DND-41 (cell line): ENCODE results near the gene RBSN.

Source experiments
- ATAC-seq: fragments of 200-7000 bp; cut with Tn5 transposase; 3 replicates; pipeline ENCODE4 v1.9.1; 2021; ENCODE audit warnings: low read depth; ENCODE audit not compliant: insufficient read depth
- DNase-seq: peaks from one replicate; pipeline ENCODE4 v3.0.0-alpha.2; 2020
- H2AFZ ChIP-seq: 2 replicates; pipeline ENCODE4 v1.6.0; 2012; ENCODE audit warnings: low read depth, low read length
- H3K27ac ChIP-seq: 2 replicates; pipeline ENCODE4 v1.5.1; 2012; ENCODE audit warnings: low read length, inconsistent platforms
- H3K27me3 ChIP-seq: fragments of 200-600 bp; sonication (generic); 2 replicates; pipeline ENCODE4 v1.6.0; 2012; ENCODE audit warnings: low read length, mild to moderate bottlenecking, inconsistent platforms; ENCODE audit not compliant: insufficient read depth, poor library complexity
- H3K36me3 ChIP-seq: 2 replicates; pipeline ENCODE4 v1.5.1; 2012; ENCODE audit warnings: low read length, inconsistent platforms; ENCODE audit not compliant: insufficient read depth
- H3K4me1 ChIP-seq: 2 replicates; pipeline ENCODE4 v1.5.1; 2012; ENCODE audit warnings: mild to moderate bottlenecking, low read length; ENCODE audit not compliant: insufficient read depth
- H3K4me2 ChIP-seq: 2 replicates; pipeline ENCODE4 v1.6.0; 2012; ENCODE audit warnings: mild to moderate bottlenecking, moderate library complexity, low read length, inconsistent platforms; ENCODE audit not compliant: insufficient read depth
- H3K4me3 ChIP-seq, 2 experiments: fragments of 200-600 bp in 1 of 2; shearing (Covaris generic) in 1 of 2; 2 replicates each; pipeline ENCODE4 v1.5.1; 2012 to 2016; ENCODE audit warnings: inconsistent platforms in 2 of 2, low read length in 2 of 2, mild to moderate bottlenecking in 2 of 2, low read depth in 1 of 2, moderate library complexity in 1 of 2
- H3K79me2 ChIP-seq: 2 replicates; pipeline ENCODE4 v1.6.0; 2012; ENCODE audit warnings: low read length, inconsistent platforms; ENCODE audit not compliant: insufficient read depth
- H3K9ac ChIP-seq: 2 replicates; pipeline ENCODE4 v1.6.0; 2012; ENCODE audit warnings: low read depth, mild to moderate bottlenecking, inconsistent platforms, low read length, moderate library complexity
- H3K9me3 ChIP-seq: 2 replicates; pipeline ENCODE4 v1.5.1; 2012; ENCODE audit warnings: low read length, moderate library complexity, mild to moderate bottlenecking, inconsistent platforms; ENCODE audit not compliant: insufficient read depth, severe bottlenecking
- H4K20me1 ChIP-seq: 2 replicates; pipeline ENCODE4 v1.6.0; 2012; ENCODE audit warnings: low read length; ENCODE audit not compliant: insufficient read depth
- CTCF ChIP-seq: IDR thresholded peaks from 2 replicates; pipeline ENCODE4 v1.5.1; 2012; ENCODE audit warnings: borderline replicate concordance, low read length, moderate library complexity, mild to moderate bottlenecking; ENCODE audit not compliant: poor library complexity, severe bottlenecking; ENCODE audit errors: extremely low read depth
- EZH2 ChIP-seq: IDR thresholded peaks from 3 replicates; pipeline ENCODE4 v1.6.1; 2012; ENCODE audit warnings: borderline replicate concordance, low read depth, mild to moderate bottlenecking, moderate library complexity, low read length, inconsistent platforms; ENCODE audit not compliant: severe bottlenecking

The RBSN gene

GRCh38 chr3:15045667-15046066 is 53.3 kb downstream of the RBSN start:
- Histone ChIP-seq H2AFZ (no peak overlapping the region), H3K27ac (no peak overlapping the region), H3K79me2 (peaks cover 21% of the 10 kb centered on the region; the same call in 1 of the 2 replicates), H3K27me3 (no peaks in the 10 kb centered on the region), H3K9me3 (no peaks in the 10 kb centered on the region), H3K4me2 (no peak overlapping the region), H3K9ac (no peak overlapping the region), H3K4me3 (no peak overlapping the region), H4K20me1 (peaks cover 12% of the 10 kb centered on the region; the same call in 1 of the 2 replicates), H3K36me3 (peaks cover 99% of the 10 kb centered on the region), H3K4me1 (no peaks in the 10 kb centered on the region)
- ATAC-seq (no peak), DNase-seq (no peak)
- no peak for TF ChIP-seq EZH2

- DNase-seq, result no peak
- H3K4me3 ChIP-seq, result no peak overlapping the region
- peaks cover 9% of the 10 kb centered on the region; the same call in 1 of the 2 replicates for H3K79me2 ChIP-seq
- H4K20me1 ChIP-seq, result peaks cover 4% of the 10 kb centered on the region; the same call in 1 of the 2 replicates
- no peaks in the 10 kb centered on the region for H3K4me1 ChIP-seq
- TF ChIP-seq CTCF, result no peak
- TF ChIP-seq EZH2, result no peak
- H3K9me3 ChIP-seq, result no peaks in the 10 kb centered on the region
- no peak overlapping the region for H3K9ac ChIP-seq
- no peak overlapping the region for H3K4me2 ChIP-seq
- no peak for ATAC-seq
- H3K27ac ChIP-seq, result no peak overlapping the region
- H3K27me3 ChIP-seq, result no peaks in the 10 kb centered on the region
- peaks cover 97% of the 10 kb centered on the region for H3K36me3 ChIP-seq
- H2AFZ ChIP-seq, result no peak overlapping the region
These were observed 54.6 kb downstream of the RBSN start for GRCh38 chr3:15044326-15044725.

DNA sequence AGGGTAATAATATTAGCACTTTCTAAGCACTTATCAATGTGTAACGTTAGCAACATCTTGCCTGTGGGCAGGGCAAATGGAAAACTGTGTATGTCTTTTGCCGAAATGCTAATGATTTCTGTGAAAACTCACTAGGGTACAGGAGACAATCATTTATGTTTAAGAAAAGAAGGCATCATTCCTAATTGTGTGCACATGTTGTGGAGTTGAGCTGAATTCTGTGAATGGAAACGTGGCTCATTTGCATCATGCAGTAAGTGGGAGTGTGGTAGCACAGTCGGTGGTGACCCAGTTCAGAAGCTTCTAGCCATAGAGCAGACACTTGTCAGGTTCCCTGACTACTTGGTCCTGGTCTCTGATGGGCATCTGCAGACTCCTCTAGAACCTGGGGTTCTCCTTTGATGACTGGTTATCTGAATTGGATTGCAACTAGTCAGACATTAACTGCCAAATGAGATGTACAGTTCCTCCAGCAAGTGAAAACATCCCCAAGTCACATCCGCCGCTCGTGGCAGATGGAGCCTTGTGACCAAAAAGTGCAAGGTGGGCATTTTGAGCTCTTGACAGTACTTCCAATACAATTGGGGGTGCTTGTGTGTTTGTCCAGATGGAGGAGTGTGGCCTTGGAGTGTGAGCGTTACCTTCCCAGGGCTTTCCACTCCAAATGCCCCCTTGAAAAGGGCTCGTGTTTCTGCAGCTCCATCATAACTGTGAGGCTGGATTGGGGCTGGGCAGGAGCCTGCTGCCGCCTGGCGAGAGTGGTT is 55.4 kb downstream of the RBSN start:
- Histone ChIP-seq H3K9ac (no peak overlapping the region), H3K79me2 (peaks cover 4% of the 10 kb centered on the region; the same call in 1 of the 2 replicates), H3K27ac (no peak overlapping the region), H3K4me3 (no peak overlapping the region), H2AFZ (no peak overlapping the region), H3K27me3 (no peaks in the 10 kb centered on the region), H3K4me2 (no peak overlapping the region), H3K9me3 (no peaks in the 10 kb centered on the region), H3K4me1 (no peaks in the 10 kb centered on the region), H4K20me1 (peaks cover 4% of the 10 kb centered on the region; the same call in 1 of the 2 replicates), H3K36me3 (peaks cover 97% of the 10 kb centered on the region)
- ATAC-seq, result no peak
- no peak for TF ChIP-seq CTCF
- no peak for TF ChIP-seq EZH2
- no peak for DNase-seq

GRCh38 chr3:15042936-15043335 is 56.0 kb downstream of the RBSN start:
- Histone ChIP-seq H3K27me3 (no peaks in the 10 kb centered on the region), H3K4me3 (no peak overlapping the region), H3K9ac (no peak overlapping the region), H3K4me1 (no peaks in the 10 kb centered on the region), H3K36me3 (peaks cover 97% of the 10 kb centered on the region), H3K9me3 (no peaks in the 10 kb centered on the region), H2AFZ (no peak overlapping the region), H3K27ac (no peak overlapping the region), H3K79me2 (peaks cover 4% of the 10 kb centered on the region; the same call in 1 of the 2 replicates), H3K4me2 (no peak overlapping the region), H4K20me1 (peaks cover 4% of the 10 kb centered on the region; the same call in 1 of the 2 replicates)
- DNase-seq (no peak), ATAC-seq (no peak)
- TF ChIP-seq EZH2 (no peak), CTCF (no peak)
